Suprapubic skin (tissue), 4 donors: Measurements from ENCODE around the gene GLMN. TPM values are rescaled to one million over a fixed set of nuclear protein-coding genes. Genes with fewer than 3 reads are reported as not detected.
"Not testable (repeated sequence)": the region's sequence is repeated elsewhere in the genome, so short reads cannot be mapped to it uniquely, and the experiment has no call there.

Source experiments
- DNase-seq, 2 donors: peaks; one replicate each; pipeline ENCODE4 v3.0.0-alpha.2; 2019; ENCODE audit warnings: low spot score in 2 of 2
- H3K27ac ChIP-seq: fragments of 200-600 bp; sonication (generic); one replicate; pipeline ENCODE4 v1.5.1; 2019
- H3K27me3 ChIP-seq: fragments of 200-600 bp; sonication (generic); one replicate; pipeline ENCODE4 v1.5.1; 2019
- H3K36me3 ChIP-seq: fragments of 200-600 bp; sonication (generic); one replicate; pipeline ENCODE4 v1.5.1; 2019
- H3K4me1 ChIP-seq: fragments of 200-600 bp; sonication (generic); one replicate; pipeline ENCODE4 v1.5.1; 2019
- H3K4me3 ChIP-seq: fragments of 200-600 bp; sonication (generic); one replicate; pipeline ENCODE4 v1.5.1; 2019; ENCODE audit warnings: mild to moderate bottlenecking
- H3K9me3 ChIP-seq: fragments of 200-600 bp; sonication (generic); one replicate; pipeline ENCODE4 v1.5.1; 2019
- CTCF ChIP-seq, 2 donors: fragments of 200-600 bp in 1 of 2; fragments of 450-650 bp in 1 of 2; sonication (generic) in 1 of 2; IDR thresholded peaks; one replicate each; pipeline ENCODE4 v1.5.1; 2016 to 2019; ENCODE audit warnings: antibody characterized with exemption in 2 of 2, mild to moderate bottlenecking in 1 of 2, moderate library complexity in 1 of 2
- EP300 ChIP-seq: sonication (generic); formaldehyde crosslinking; IDR thresholded peaks from one replicate; pipeline ENCODE4 v1.6.1; 2017; ENCODE audit warnings: antibody characterized with exemption
- POLR2A ChIP-seq, 2 donors: fragments of 450-650 bp; IDR thresholded peaks; one replicate each; pipeline ENCODE4 v1.6.1; 2017; ENCODE audit warnings: antibody characterized with exemption in 2 of 2, mild to moderate bottlenecking in 2 of 2, moderate library complexity in 2 of 2
- POLR2AphosphoS5 ChIP-seq, 3 donors: sonication (generic); formaldehyde crosslinking; IDR thresholded peaks; one replicate each; pipeline ENCODE4 v1.6.1; 2017; ENCODE audit warnings: antibody characterized with exemption in 3 of 3
- WGBS: methylation state at CpG from one replicate; pipeline ENCODE4 v1.1.5; 2018; 5-methylcytosine and 5-hydroxymethylcytosine counted together
- total RNA-seq, 4 donors: library from RNA; depleted of rRNA; stranded (reverse); fragments of >200 nt; gene quantifications; one replicate each; pipeline ENCODE4 v1.1.0, GENCODE V29; 2016

The GLMN gene
- total RNA-seq, 4 donors from 2014 or later, result 8.9 to 31.9 (median 11.0) TPM

GRCh38 chr1:92273039-92273438, 25.7 kb downstream of the GLMN start:
- TF ChIP-seq POLR2A (IDR thresholded peaks at IDR 0.05) (no peak), POLR2AphosphoS5 (IDR thresholded peaks at IDR 0.05) (no peak)
- no peaks in the 10 kb centered on the region for H3K9me3 ChIP-seq
- WGBS, result 89% methylated on average over 1 of the region's 1 CpG
- no peak overlapping the region for H3K27ac ChIP-seq
- no peak for DNase-seq
- no peaks in the 10 kb centered on the region for H3K4me1 ChIP-seq
- no peaks in the 10 kb centered on the region for H3K27me3 ChIP-seq
- H3K36me3 ChIP-seq, result peaks cover 29% of the 10 kb centered on the region
- no peak overlapping the region for H3K4me3 ChIP-seq

GRCh38 chr1:92262516-92262915, 36.3 kb downstream of the GLMN start:
- H3K4me3 ChIP-seq, result no peak overlapping the region
- TF ChIP-seq EP300, result no peak
- no peak for TF ChIP-seq CTCF (IDR thresholded peaks at IDR 0.05)
- no peak for TF ChIP-seq POLR2AphosphoS5 (IDR thresholded peaks at IDR 0.05)
- TF ChIP-seq POLR2A (IDR thresholded peaks at IDR 0.05), result no peak
- WGBS, result 90% methylated on average over 3 of the region's 3 CpGs
- no peak for DNase-seq
- H3K36me3 ChIP-seq, result peaks cover 53% of the 10 kb centered on the region
- no peaks in the 10 kb centered on the region for H3K27me3 ChIP-seq
- H3K9me3 ChIP-seq, result no peaks in the 10 kb centered on the region
- no peaks in the 10 kb centered on the region for H3K4me1 ChIP-seq
- H3K27ac ChIP-seq, result no peak overlapping the region

GRCh38 chr1:92259350-92259749, 39.4 kb downstream of the GLMN start:
- no peaks in the 10 kb centered on the region for H3K27me3 ChIP-seq
- DNase-seq, result no peak
- TF ChIP-seq POLR2AphosphoS5 (IDR thresholded peaks at IDR 0.05), result no peak
- no peak for TF ChIP-seq POLR2A (IDR thresholded peaks at IDR 0.05)
- TF ChIP-seq EP300, result no peak
- no peak for TF ChIP-seq CTCF (IDR thresholded peaks at IDR 0.05)
- H3K36me3 ChIP-seq, result peaks cover 50% of the 10 kb centered on the region
- H3K4me3 ChIP-seq, result no peak overlapping the region
- no peaks in the 10 kb centered on the region for H3K4me1 ChIP-seq
- H3K9me3 ChIP-seq, result no peaks in the 10 kb centered on the region
- no peak overlapping the region for H3K27ac ChIP-seq
- WGBS, result 89% methylated on average over 1 of the region's 1 CpG

- H3K4me3 ChIP-seq, H3K9me3 ChIP-seq, H3K27ac ChIP-seq, DNase-seq, H3K4me1 ChIP-seq, H3K27me3 ChIP-seq: not testable (repeated sequence)
- WGBS, result 82% methylated on average over 3 of the region's 3 CpGs
- H3K36me3 ChIP-seq, result peaks cover 44% of the 10 kb centered on the region
Observed at GRCh38 chr1:92254714-92255113, 44.1 kb downstream of the GLMN start.

GRCh38 chr1:92244376-92244775, 54.4 kb downstream of the GLMN start:
- no peak for DNase-seq
- H3K4me3 ChIP-seq, result no peak overlapping the region
- TF ChIP-seq POLR2A (IDR thresholded peaks at IDR 0.05) (no peak), CTCF (IDR thresholded peaks at IDR 0.05) (no peak)
- H3K27ac ChIP-seq, result no peak overlapping the region
- WGBS, result 94% methylated on average over 1 of the region's 1 CpG
- no peaks in the 10 kb centered on the region for H3K9me3 ChIP-seq
- peaks cover 12% of the 10 kb centered on the region for H3K36me3 ChIP-seq
- H3K4me1 ChIP-seq, result no peaks in the 10 kb centered on the region
- H3K27me3 ChIP-seq, result no peaks in the 10 kb centered on the region

GRCh38 chr1:92240034-92240433, 58.8 kb downstream of the GLMN start:
- H3K36me3 ChIP-seq, result no peaks in the 10 kb centered on the region
- no peaks in the 10 kb centered on the region for H3K4me1 ChIP-seq
- H3K27me3 ChIP-seq, result no peaks in the 10 kb centered on the region
- WGBS, result 67% methylated on average over 2 of the region's 2 CpGs
- no peak for TF ChIP-seq EP300
- H3K4me3 ChIP-seq, result no peak overlapping the region
- H3K27ac ChIP-seq, result no peak overlapping the region
- H3K9me3 ChIP-seq, result no peaks in the 10 kb centered on the region
- DNase-seq, result no peak

GRCh38 chr1:92230736-92231135, 68.1 kb downstream of the GLMN start:
- no peak for DNase-seq
- Histone ChIP-seq H3K4me3 (no peak overlapping the region), H3K36me3 (no peaks in the 10 kb centered on the region), H3K4me1 (no peaks in the 10 kb centered on the region), H3K27me3 (no peaks in the 10 kb centered on the region), H3K27ac (no peak overlapping the region), H3K9me3 (no peaks in the 10 kb centered on the region)
- TF ChIP-seq POLR2A (IDR thresholded peaks at IDR 0.05) (no peak), EP300 (no peak), CTCF (IDR thresholded peaks at IDR 0.05) (no peak), POLR2AphosphoS5 (IDR thresholded peaks at IDR 0.05) (no peak)
- WGBS, result 83% methylated on average over 1 of the region's 1 CpG
